T-helper 2 cell treated with Interferon-gamma antibody and Interleukin-4, amounts not matched to agents 5 μg/mL and 100 μg/mL, for 36 hours (primary cell): ENCODE results near the gene BCAS3.
A peak's percentile ranks its signal among the peaks of the same experiment; 100 is the strongest.

ENCODE experiments used
- DNase-seq: peaks from one replicate; pipeline ENCODE4 v3.0.0; 2021; ENCODE audit warnings: low spot score
- H3K27ac Mint-ChIP-seq: one replicate; pipeline ENCODE4 v1.8.0; 2021; ENCODE audit warnings: mild to moderate bottlenecking, mixed read lengths
- H3K27me3 Mint-ChIP-seq: one replicate; pipeline ENCODE4 v1.8.0; 2021; ENCODE audit warnings: low read depth, mixed read lengths
- H3K36me3 Mint-ChIP-seq: one replicate; pipeline ENCODE4 v1.8.0; 2021; ENCODE audit warnings: low read depth, mixed read lengths
- H3K4me1 Mint-ChIP-seq: one replicate; pipeline ENCODE4 v1.8.0; 2021; ENCODE audit warnings: low read depth, mixed read lengths
- H3K4me3 Mint-ChIP-seq: one replicate; pipeline ENCODE4 v1.8.0; 2022; ENCODE audit warnings: mild to moderate bottlenecking, moderate library complexity, mixed read lengths
- H3K9me3 Mint-ChIP-seq: one replicate; pipeline ENCODE4 v1.8.0; 2021; ENCODE audit warnings: mixed read lengths

Gene BCAS3

DNA sequence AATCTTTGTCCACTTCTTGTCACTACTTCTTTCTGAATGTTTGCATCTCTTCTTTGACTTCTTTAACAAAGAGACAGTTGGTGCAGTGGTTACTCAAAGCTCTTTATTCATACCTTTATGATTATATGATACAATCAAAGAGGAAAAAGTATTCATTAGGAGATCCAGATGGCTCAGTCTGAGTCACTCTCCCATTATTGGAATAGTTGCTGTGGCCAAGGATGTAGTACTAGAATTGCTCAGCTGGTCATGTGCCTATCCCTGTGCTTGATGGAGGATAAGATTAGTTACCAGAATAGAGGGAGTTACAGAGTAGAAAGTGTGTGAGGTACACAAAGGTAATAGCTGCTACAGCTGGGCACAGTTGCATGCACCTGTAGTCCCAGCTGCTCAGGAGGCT lies 18.3 kb downstream of the BCAS3 start:
- H3K27ac Mint-ChIP-seq, result no peak overlapping the region
- peaks cover 5% of the 10 kb centered on the region for H3K4me1 Mint-ChIP-seq
- no peaks in the 10 kb centered on the region for H3K9me3 Mint-ChIP-seq
- H3K4me3 Mint-ChIP-seq, result no peak overlapping the region
- no peaks in the 10 kb centered on the region for H3K27me3 Mint-ChIP-seq
- no peak for DNase-seq
- H3K36me3 Mint-ChIP-seq, result no peaks in the 10 kb centered on the region

DNA sequence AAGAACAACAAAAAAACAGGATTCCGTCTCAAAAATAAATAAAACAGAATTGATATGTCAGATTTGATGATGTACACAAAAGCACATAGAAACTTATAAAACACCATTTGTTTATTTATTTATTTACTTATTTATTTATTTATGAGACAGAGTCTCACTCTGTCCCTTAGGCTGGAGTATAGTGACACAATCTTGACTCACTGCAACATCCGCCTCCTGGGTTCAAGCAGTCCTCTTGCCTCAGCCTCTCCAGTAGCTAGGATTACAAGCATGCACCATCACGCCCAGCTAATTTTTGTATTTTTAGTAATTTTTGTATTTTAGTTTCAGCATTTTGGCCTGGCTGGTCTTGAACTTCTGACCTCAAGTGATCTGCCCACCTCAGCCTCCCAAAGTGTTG lies 21.4 kb downstream of the BCAS3 start:
- Mint-ChIP-seq H3K27me3 (no peaks in the 10 kb centered on the region), H3K4me3 (no peak overlapping the region), H3K9me3 (no peaks in the 10 kb centered on the region), H3K27ac (no peak overlapping the region), H3K4me1 (peaks cover 5% of the 10 kb centered on the region), H3K36me3 (no peaks in the 10 kb centered on the region)
- no peak for DNase-seq

DNA sequence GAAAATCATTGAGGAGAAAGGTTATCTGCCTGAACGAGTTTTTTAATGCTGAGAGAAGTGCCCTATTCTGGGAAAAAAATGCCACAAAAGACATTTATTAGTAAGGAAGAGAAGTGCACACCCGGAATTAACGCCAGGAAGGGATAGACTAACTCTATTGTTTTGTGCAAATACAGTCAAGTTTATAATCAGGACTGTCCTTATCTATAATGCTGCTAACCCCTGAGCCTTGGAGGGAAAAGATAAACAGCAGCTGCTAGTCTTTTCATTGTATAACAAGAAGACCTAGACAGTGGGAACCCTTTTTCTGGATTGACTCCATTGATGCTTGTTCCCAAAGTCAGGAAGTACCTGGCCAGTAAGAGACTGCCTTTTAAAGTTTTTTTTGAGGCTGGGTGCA lies 26.5 kb downstream of the BCAS3 start:
- no peak for DNase-seq
- Mint-ChIP-seq H3K27ac (no peak overlapping the region), H3K4me1 (no peaks in the 10 kb centered on the region), H3K27me3 (no peaks in the 10 kb centered on the region), H3K4me3 (no peak overlapping the region), H3K36me3 (no peaks in the 10 kb centered on the region), H3K9me3 (no peaks in the 10 kb centered on the region)

DNA sequence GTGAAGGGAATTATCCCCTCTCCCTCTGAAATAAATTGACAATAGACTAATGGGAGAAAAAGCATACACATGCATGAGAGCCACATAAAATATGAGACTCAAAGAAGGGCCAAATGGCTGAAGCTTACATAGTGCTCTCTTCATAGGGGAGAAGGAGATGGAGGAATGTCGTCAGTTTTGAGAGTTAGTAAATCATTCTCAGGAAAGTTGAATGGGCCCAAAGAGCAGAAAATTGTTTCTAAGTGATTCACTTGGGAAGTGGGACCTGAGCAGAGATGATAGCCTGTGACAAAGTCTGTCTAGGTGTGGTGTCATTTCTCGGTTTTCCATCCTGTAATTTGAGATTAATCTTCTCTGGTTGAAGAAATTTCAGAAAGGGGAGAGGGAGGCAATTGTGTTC lies 35.0 kb downstream of the BCAS3 start:
- Mint-ChIP-seq H3K36me3 (peaks cover 2% of the 10 kb centered on the region), H3K4me1 (no peaks in the 10 kb centered on the region), H3K9me3 (no peaks in the 10 kb centered on the region), H3K27me3 (no peaks in the 10 kb centered on the region), H3K27ac (no peak overlapping the region), H3K4me3 (no peak overlapping the region)
- DNase-seq, result no peak

DNA sequence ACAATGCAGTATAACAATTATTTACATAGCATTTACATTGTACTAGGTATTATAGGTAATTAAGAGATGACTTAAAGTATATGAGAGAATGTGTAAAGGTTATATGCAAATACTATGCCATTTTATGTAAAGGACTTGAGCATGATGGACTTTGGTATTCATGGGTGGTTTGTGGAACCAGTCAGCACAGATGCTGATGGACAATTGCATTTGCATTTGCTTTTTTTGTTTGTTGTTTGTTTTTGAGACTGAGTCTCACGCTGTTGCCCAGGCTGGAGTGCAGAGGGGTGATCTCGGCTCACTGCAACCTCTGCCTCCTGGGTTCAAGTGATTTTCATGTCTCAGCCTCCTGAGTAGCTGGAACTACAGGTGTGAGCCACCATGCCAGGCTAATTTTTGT lies 36.0 kb downstream of the BCAS3 start:
- no peaks in the 10 kb centered on the region for H3K27me3 Mint-ChIP-seq
- no peaks in the 10 kb centered on the region for H3K9me3 Mint-ChIP-seq
- H3K4me3 Mint-ChIP-seq, result no peak overlapping the region
- DNase-seq, result no peak
- no peak overlapping the region for H3K27ac Mint-ChIP-seq
- H3K36me3 Mint-ChIP-seq, result peaks cover 2% of the 10 kb centered on the region
- H3K4me1 Mint-ChIP-seq, result no peaks in the 10 kb centered on the region

DNA sequence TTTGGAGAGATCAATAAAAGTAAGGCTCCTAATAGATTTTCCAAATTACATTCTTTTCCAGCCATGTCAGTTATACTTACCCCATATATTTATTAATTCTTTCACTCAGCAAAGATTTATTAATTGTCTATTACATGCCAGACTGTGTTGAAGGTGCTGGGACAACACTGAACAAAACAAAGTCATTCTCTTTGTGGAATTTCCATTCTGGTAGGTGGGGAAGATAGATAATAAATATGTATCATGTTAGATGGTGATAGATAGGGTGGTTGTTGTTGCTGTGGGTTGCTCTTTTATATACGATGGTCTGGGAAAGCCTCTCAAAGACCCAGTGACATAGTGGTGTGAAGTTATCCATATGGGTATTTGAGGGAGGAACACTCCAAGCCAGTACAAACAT lies 39.1 kb downstream of the BCAS3 start:
- Mint-ChIP-seq H3K4me3 (no peak overlapping the region), H3K36me3 (no peaks in the 10 kb centered on the region), H3K9me3 (no peaks in the 10 kb centered on the region), H3K27me3 (no peaks in the 10 kb centered on the region), H3K4me1 (no peaks in the 10 kb centered on the region), H3K27ac (no peak overlapping the region)
- no peak for DNase-seq

DNA sequence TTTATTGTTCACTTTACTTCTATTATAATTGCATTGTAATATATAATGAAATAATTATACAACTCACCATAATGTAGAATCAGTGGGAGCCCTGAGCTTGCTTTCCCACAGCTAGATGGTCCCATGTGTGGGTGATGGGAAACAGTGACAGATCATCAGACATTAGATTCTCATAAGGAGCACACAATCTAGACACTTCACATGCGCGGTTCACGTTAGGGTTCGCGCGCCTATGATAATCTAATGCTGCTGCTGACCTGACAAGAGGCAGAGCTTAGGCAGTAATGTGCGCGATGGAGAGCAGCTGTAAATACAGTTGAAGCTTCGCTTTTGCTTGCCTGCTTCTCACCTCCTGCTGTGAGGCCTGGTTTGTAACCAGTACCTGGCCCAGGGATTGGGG lies 40.2 kb downstream of the BCAS3 start:
- Mint-ChIP-seq H3K27me3 (no peaks in the 10 kb centered on the region), H3K4me3 (no peak overlapping the region), H3K36me3 (no peaks in the 10 kb centered on the region), H3K9me3 (no peaks in the 10 kb centered on the region), H3K4me1 (no peaks in the 10 kb centered on the region), H3K27ac (no peak overlapping the region)
- no peak for DNase-seq

DNA sequence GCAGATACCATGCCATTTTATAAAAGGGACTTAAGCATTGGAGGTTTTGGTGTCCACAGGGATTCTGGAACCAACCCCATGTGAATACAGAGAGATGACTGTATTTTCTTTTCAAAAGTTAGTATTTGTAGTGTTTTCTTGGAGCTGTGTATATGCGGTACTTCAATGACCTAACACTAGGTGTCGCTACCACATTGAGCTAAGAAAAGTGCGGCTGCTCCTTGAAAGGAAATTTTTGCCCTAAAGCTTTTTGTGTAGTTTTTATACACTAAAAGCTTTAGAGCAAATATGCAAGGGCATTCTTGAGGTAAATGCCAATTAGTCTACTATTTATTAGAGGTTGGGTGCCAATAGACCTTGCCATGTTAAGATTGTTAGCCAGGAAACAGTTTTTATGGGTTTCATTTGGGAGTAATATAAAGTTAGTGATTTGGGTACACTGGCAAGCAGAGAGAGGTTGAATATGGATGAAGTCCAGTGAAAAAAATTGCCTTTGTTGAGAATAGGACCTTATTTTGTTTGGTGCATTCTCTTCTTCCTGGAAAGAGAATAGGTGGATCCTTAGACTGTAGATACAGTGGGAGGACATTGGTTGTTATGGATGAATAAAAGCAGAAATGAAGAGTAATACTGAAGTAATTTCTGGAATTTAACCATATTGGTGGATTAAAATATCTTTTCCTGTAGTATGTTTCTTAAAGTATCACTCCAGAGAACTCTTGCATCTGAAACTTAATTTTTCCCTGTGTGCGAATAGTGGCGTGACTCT lies 43.3 kb downstream of the BCAS3 start:
- Mint-ChIP-seq H3K36me3 (no peaks in the 10 kb centered on the region), H3K4me1 (no peaks in the 10 kb centered on the region), H3K9me3 (no peaks in the 10 kb centered on the region), H3K27ac (no peak overlapping the region), H3K4me3 (no peak overlapping the region), H3K27me3 (no peaks in the 10 kb centered on the region)
- DNase-seq, result peak; percentile 16

DNA sequence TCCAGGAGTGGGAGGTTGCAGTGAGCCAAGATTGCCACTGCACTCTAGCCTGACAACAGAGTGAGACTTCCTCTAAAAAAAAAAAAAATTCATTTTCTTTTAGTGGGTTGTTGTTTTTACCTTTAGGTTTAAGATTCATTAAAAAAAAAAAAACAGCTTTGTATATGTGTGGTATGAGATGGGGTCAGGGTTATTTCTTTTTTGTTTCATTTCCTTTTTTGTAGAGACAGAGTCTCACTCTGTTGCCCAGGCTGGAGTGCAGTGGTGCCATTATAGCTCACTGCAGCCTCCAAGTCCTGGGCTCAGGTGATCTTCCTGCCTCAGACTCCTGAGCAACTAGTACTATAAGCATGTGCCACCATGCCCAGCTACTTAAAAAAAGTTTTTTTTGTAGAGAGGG lies 47.0 kb downstream of the BCAS3 start:
- H3K4me3 Mint-ChIP-seq, result no peak overlapping the region
- no peaks in the 10 kb centered on the region for H3K9me3 Mint-ChIP-seq
- DNase-seq, result no peak
- no peak overlapping the region for H3K27ac Mint-ChIP-seq
- H3K27me3 Mint-ChIP-seq, result no peaks in the 10 kb centered on the region
- H3K4me1 Mint-ChIP-seq, result no peaks in the 10 kb centered on the region
- H3K36me3 Mint-ChIP-seq, result no peaks in the 10 kb centered on the region

DNA sequence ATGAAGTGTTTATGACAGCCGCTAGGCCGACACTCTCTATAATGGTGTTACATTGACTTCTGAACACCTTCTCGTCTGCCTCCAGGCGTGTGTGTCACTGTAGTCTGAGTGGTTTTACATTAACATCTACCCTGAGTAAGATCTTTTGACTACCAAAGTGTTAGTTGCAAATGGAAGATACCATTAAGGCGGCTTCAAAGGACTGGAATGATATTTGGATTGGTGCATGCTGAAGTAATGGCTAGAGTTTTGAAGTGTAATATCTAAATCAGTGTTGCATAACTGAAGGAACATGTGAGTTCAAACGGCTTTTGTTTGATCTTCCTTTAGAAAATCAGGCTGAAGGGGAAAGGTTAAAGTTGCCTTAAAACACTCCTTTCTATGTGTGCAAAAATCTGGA lies 52.2 kb downstream of the BCAS3 start:
- Mint-ChIP-seq H3K36me3 (no peaks in the 10 kb centered on the region), H3K27me3 (no peaks in the 10 kb centered on the region), H3K4me3 (no peak overlapping the region), H3K9me3 (no peaks in the 10 kb centered on the region), H3K27ac (no peak overlapping the region), H3K4me1 (no peaks in the 10 kb centered on the region)
- no peak for DNase-seq

DNA sequence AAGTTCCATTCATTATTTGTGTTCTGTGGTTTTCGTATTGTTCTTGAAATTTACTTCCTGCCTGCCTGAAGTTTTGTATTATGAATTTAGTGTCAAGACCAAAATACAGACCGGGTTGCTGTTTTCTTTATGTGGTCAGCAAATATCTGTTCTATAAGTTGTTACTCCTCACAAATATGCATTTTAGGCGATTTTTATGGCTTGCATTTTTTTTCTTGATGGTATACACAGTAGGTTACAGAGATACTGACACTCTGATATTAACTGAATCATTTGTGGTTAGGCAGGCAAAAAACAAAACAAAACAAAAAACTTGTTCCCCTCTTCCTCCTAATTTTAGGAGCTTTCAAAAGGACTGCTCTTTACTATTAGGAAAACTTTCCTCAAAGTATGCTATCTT lies 52.6 kb downstream of the BCAS3 start:
- no peaks in the 10 kb centered on the region for H3K36me3 Mint-ChIP-seq
- no peak overlapping the region for H3K4me3 Mint-ChIP-seq
- no peak overlapping the region for H3K27ac Mint-ChIP-seq
- no peak for DNase-seq
- no peaks in the 10 kb centered on the region for H3K9me3 Mint-ChIP-seq
- no peaks in the 10 kb centered on the region for H3K4me1 Mint-ChIP-seq
- H3K27me3 Mint-ChIP-seq, result no peaks in the 10 kb centered on the region

DNA sequence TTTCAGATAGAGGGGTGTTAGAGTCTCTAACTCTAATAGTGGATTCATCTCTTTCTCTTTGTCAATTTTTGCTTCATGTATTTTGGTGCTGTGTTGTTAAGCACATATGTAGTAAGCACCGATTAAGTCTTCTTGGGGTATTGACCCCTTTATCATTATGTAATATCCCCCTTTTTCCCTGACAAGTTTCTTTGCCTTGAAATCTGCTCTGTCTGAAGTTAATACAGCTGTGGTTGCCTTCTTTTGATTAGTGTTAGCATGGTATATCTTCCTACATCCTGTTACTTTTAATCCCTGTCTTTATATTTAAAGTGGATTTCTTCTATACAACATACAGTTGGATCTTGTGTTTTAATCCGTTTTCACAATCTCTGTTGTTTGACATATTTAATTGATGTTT lies 60.6 kb downstream of the BCAS3 start:
- no peak for DNase-seq
- no peak overlapping the region for H3K4me3 Mint-ChIP-seq
- peaks cover 3% of the 10 kb centered on the region for H3K27me3 Mint-ChIP-seq
- no peaks in the 10 kb centered on the region for H3K4me1 Mint-ChIP-seq
- H3K9me3 Mint-ChIP-seq, result no peaks in the 10 kb centered on the region
- H3K27ac Mint-ChIP-seq, result no peak overlapping the region
- no peaks in the 10 kb centered on the region for H3K36me3 Mint-ChIP-seq

DNA sequence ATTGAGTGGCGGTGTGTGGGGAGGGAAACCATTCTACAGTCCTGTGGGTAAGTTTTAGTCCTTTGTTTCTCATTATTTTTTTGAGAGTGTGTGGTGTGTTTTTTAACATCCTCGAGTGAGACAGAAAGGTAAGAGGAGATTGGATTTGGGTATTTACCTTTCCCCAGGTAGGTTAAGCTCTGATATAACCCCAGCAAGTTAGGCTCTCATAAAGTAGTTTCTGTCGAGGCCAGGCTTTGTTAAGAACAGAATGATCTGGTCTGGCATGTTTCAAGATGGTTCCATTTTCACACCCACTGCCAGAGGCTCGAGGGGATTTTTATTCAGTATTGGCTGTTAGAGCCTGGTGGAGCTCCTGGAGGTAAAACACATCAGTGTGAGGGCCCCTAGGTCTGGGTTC lies 62.9 kb downstream of the BCAS3 start:
- H3K27me3 Mint-ChIP-seq, result peaks cover 3% of the 10 kb centered on the region
- no peak for DNase-seq
- H3K4me3 Mint-ChIP-seq, result no peak overlapping the region
- H3K27ac Mint-ChIP-seq, result no peak overlapping the region
- no peaks in the 10 kb centered on the region for H3K9me3 Mint-ChIP-seq
- no peaks in the 10 kb centered on the region for H3K4me1 Mint-ChIP-seq
- no peaks in the 10 kb centered on the region for H3K36me3 Mint-ChIP-seq

DNA sequence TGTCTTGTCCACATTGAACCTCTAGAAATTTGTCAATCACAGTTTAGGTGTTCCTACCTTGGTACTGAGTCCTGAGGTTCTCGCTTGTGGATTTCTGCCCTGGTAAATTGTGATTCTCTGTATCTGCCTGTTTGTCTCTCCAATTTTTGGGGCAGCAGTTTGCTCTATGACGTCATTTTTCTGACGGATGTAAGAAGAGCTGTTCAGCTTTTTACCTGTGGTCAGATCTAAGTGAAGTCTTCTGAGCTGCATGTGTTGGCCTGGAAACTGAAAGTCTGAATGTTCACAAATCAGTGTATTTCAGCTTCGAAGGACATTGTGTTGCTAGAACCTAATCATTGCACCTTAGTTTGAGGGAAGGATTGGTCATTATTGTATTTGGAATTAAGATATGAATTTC lies 63.4 kb downstream of the BCAS3 start:
- no peak overlapping the region for H3K4me3 Mint-ChIP-seq
- H3K4me1 Mint-ChIP-seq, result no peaks in the 10 kb centered on the region
- no peak overlapping the region for H3K27ac Mint-ChIP-seq

DNA sequence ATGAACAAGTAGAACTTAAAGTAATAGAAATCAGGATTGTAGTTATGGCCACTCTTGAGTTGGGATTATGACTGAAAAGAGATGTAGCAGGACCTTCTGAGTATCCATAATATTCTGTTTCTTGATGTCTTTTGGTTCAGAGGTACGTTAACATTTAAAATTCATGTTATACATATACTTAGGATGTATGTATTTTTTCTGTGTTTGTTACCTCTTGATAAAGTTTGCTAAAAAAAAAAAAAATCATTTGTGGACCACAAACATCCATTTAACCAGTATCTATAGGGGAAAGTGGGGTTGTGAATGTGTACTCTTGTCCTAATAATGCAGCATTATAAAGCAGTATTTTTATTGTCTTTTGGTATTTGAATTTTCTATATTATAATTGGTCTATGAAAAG lies 65.6 kb downstream of the BCAS3 start:
- H3K36me3 Mint-ChIP-seq, result no peaks in the 10 kb centered on the region
- peaks cover 9% of the 10 kb centered on the region for H3K27me3 Mint-ChIP-seq
- no peaks in the 10 kb centered on the region for H3K4me1 Mint-ChIP-seq
- no peaks in the 10 kb centered on the region for H3K9me3 Mint-ChIP-seq
- no peak overlapping the region for H3K4me3 Mint-ChIP-seq
- DNase-seq, result no peak
- no peak overlapping the region for H3K27ac Mint-ChIP-seq

More for the DNA sequence above, 63.4 kb downstream of the BCAS3 start:
- Mint-ChIP-seq H3K27me3 (peaks cover 3% of the 10 kb centered on the region), H3K9me3 (no peaks in the 10 kb centered on the region), H3K36me3 (no peaks in the 10 kb centered on the region)
- DNase-seq, result no peak
